H1 (cell line): ENCODE results near the gene MBIP. TPM values are rescaled to one million over a fixed set of nuclear protein-coding genes. Genes with fewer than 3 reads are reported as not detected.

Experiments used
- CTCF ChIA-PET: fragments of 300-600 bp; sonication (Branson Sonifier 250); formaldehyde crosslinking; loops from one replicate; lab custom pipeline; 2021; ENCODE audit not compliant: partially characterized antibody; lab: Charles Lee
- POLR2A ChIA-PET: fragments of 300-600 bp; sonication (Branson Sonifier 250); formaldehyde crosslinking; loops from one replicate; lab custom pipeline; 2021; ENCODE audit warnings: inconsistent platforms; ENCODE audit not compliant: partially characterized antibody; lab: Charles Lee
- DNase-seq, 2 experiments: peaks; one replicate each; pipeline versions ENCODE4 v3.0.0 to v3.0.0-alpha.2; 2010 to 2022; ENCODE audit warnings: low spot score in 2 of 2, low read depth in 1 of 2, mixed read lengths in 1 of 2
- FAIRE-seq: peaks from 2 replicates; lab custom pipeline; 2011; peaks lifted over from hg19 to GRCh38; lab: Jason Lieb, UNC
- H2AFZ ChIP-seq: 2 replicates; pipeline ENCODE4 v1.8.1; 2012; ENCODE audit warnings: low read length, inconsistent platforms
- H2AK5ac ChIP-seq: 2 replicates; pipeline ENCODE4 v1.6.1; 2013; ENCODE audit warnings: low read depth, low read length
- H2BK120ac ChIP-seq: replicated peaks from 2 replicates; pipeline ENCODE3; 2013; ENCODE audit warnings: low read depth, low read length, inconsistent platforms
- H2BK12ac ChIP-seq: 2 replicates; pipeline ENCODE4 v1.6.1; 2013; ENCODE audit warnings: low read depth, low read length
- H2BK15ac ChIP-seq: 2 replicates; pipeline ENCODE4 v1.6.1; 2013; ENCODE audit warnings: low read length
- H2BK20ac ChIP-seq: 2 replicates; pipeline ENCODE4 v1.6.1; 2013; ENCODE audit warnings: low read length
- H2BK5ac ChIP-seq: 2 replicates; pipeline ENCODE4 v1.6.1; 2013; ENCODE audit warnings: low read depth, low read length
- H3K14ac ChIP-seq: 2 replicates; pipeline ENCODE4 v1.6.1; 2013; ENCODE audit warnings: inconsistent platforms; ENCODE audit not compliant: insufficient read length
- H3K18ac ChIP-seq: 2 replicates; pipeline ENCODE4 v1.6.1; 2013; ENCODE audit warnings: low read length; ENCODE audit errors: extremely low read depth
- H3K23ac ChIP-seq: 2 replicates; pipeline ENCODE4 v1.6.1; 2013; ENCODE audit warnings: inconsistent platforms; ENCODE audit not compliant: insufficient read length
- H3K23me2 ChIP-seq: 2 replicates; pipeline ENCODE4 v1.6.1; 2013; ENCODE audit warnings: low read depth, low read length
- H3K27ac ChIP-seq: 2 replicates; pipeline ENCODE4 v1.6.1; 2011; ENCODE audit warnings: low read depth, low read length, inconsistent platforms
- H3K27me3 ChIP-seq, 4 experiments: replicated peaks in 1 of 4; 1 replicate in 1 of 4; 2 replicates in 3 of 4; pipeline versions ENCODE4 v1.6.1 to v1.8.1; 2011 to 2013; ENCODE audit warnings: low read length in 3 of 4, mild to moderate bottlenecking in 3 of 4, inconsistent platforms in 2 of 4, mixed read lengths in 2 of 4, moderate library complexity in 1 of 4; ENCODE audit not compliant: control insufficient read depth in 3 of 4, insufficient read depth in 3 of 4; ENCODE audit errors: extremely low read depth in 1 of 4
- H3K36me3 ChIP-seq, 4 experiments: 2 replicates each; pipeline versions ENCODE4 v1.6.1 to v1.8.1; 2011 to 2013; ENCODE audit warnings: mild to moderate bottlenecking in 4 of 4, low read length in 3 of 4, moderate library complexity in 2 of 4, control low read depth in 1 of 4, inconsistent platforms in 1 of 4; ENCODE audit not compliant: insufficient read depth in 4 of 4, control insufficient read depth in 2 of 4
- H3K4ac ChIP-seq: replicated peaks from 2 replicates; pipeline ENCODE3; 2013; ENCODE audit warnings: low read length, low read depth, mixed read lengths, inconsistent platforms; ENCODE audit not compliant: insufficient read length
- H3K4me1 ChIP-seq, 4 experiments: replicated peaks in 1 of 4; 1 replicate in 1 of 4; 2 replicates in 3 of 4; pipeline versions ENCODE4 v1.6.1 to v1.8.1; 2011 to 2013; ENCODE audit warnings: low read length in 3 of 4, inconsistent platforms in 2 of 4, mixed read lengths in 1 of 4; ENCODE audit not compliant: insufficient read depth in 4 of 4, control insufficient read depth in 3 of 4
- H3K4me2 ChIP-seq, 2 experiments: 2 replicates each; pipeline versions ENCODE4 v1.6.1 to v1.8.1; 2011 to 2013; ENCODE audit warnings: low read depth in 2 of 2, low read length in 2 of 2, control low read depth in 1 of 2, inconsistent platforms in 1 of 2, mild to moderate bottlenecking in 1 of 2; ENCODE audit not compliant: insufficient read depth in 1 of 2
- H3K4me3 ChIP-seq, 4 experiments: fragments of 200-600, 300-600 bp in 1 of 4; sonication (generic), shearing (Covaris generic), sonication (Bioruptor Twin) in 1 of 4; 2 replicates each; pipeline versions ENCODE4 v1.5.1 to v1.8.1; 2011 to 2016; ENCODE audit warnings: low read length in 4 of 4, low read depth in 3 of 4, control low read depth in 2 of 4, inconsistent platforms in 2 of 4, mild to moderate bottlenecking in 2 of 4, mixed read lengths in 1 of 4, moderate library complexity in 1 of 4; ENCODE audit not compliant: insufficient read depth in 2 of 4; ENCODE audit errors: extremely low read depth in 1 of 4
- H3K56ac ChIP-seq: replicated peaks from 2 replicates; pipeline ENCODE3; 2013; ENCODE audit warnings: low read depth, mild to moderate bottlenecking, mixed read lengths, low read length, inconsistent platforms; ENCODE audit not compliant: insufficient read length
- H3K79me1 ChIP-seq: 2 replicates; pipeline ENCODE4 v1.6.1; 2013; ENCODE audit warnings: low read depth, low read length, control low read depth
- H3K79me2 ChIP-seq, 2 experiments: 2 replicates each; pipeline versions ENCODE4 v1.6.1 to v1.8.1; 2012 to 2013; ENCODE audit warnings: low read length in 2 of 2, mild to moderate bottlenecking in 2 of 2, inconsistent platforms in 1 of 2; ENCODE audit not compliant: insufficient read depth in 2 of 2, control insufficient read depth in 1 of 2
- H3K9ac ChIP-seq, 4 experiments: replicated peaks in 1 of 4; 1 replicate in 1 of 4; 2 replicates in 3 of 4; pipeline versions ENCODE4 v1.6.1 to v1.8.1; 2011 to 2013; ENCODE audit warnings: low read depth in 3 of 4, low read length in 3 of 4, control low read depth in 2 of 4, mild to moderate bottlenecking in 2 of 4, moderate library complexity in 2 of 4, inconsistent platforms in 1 of 4; ENCODE audit errors: extremely low read depth in 1 of 4
- H3K9me3 ChIP-seq, 2 experiments: 2 replicates each; pipeline versions ENCODE4 v1.6.1 to v1.8.1; 2012 to 2013; ENCODE audit warnings: mild to moderate bottlenecking in 2 of 2, moderate library complexity in 2 of 2, control low read depth in 1 of 2, inconsistent platforms in 1 of 2, low read depth in 1 of 2, low read length in 1 of 2, mixed read lengths in 1 of 2; ENCODE audit not compliant: insufficient read depth in 2 of 2
- H4K20me1 ChIP-seq, 2 experiments: replicated peaks in 1 of 2; 2 replicates each; pipeline versions ENCODE3 to v1.8.1; 2011 to 2013; ENCODE audit warnings: inconsistent platforms in 2 of 2, low read length in 2 of 2, mild to moderate bottlenecking in 1 of 2; ENCODE audit not compliant: insufficient read depth in 2 of 2, control insufficient read depth in 1 of 2
- H4K5ac ChIP-seq: 2 replicates; pipeline ENCODE4 v1.6.1; 2013; ENCODE audit warnings: low read length, low read depth, mixed read lengths, inconsistent platforms; ENCODE audit not compliant: insufficient read length
- H4K8ac ChIP-seq: 2 replicates; pipeline ENCODE4 v1.8.0; 2013; ENCODE audit warnings: mild to moderate bottlenecking, moderate library complexity, low read length, inconsistent platforms; ENCODE audit not compliant: insufficient read depth; ENCODE audit errors: extremely low read depth
- H4K91ac ChIP-seq: replicated peaks from 2 replicates; pipeline ENCODE3; 2013; ENCODE audit warnings: low read length, mixed read lengths, inconsistent platforms; ENCODE audit not compliant: insufficient read length
- EP300 ChIP-seq, 2 experiments: IDR thresholded peaks; 1 replicate in 1 of 2; 2 replicates in 1 of 2; pipeline ENCODE4 v1.6.1; 2011 to 2012; ENCODE audit warnings: low read depth in 2 of 2, low read length in 2 of 2, mild to moderate bottlenecking in 2 of 2, borderline replicate concordance in 1 of 2, inconsistent platforms in 1 of 2, moderate library complexity in 1 of 2
- RFX5 ChIP-seq: IDR thresholded peaks from 2 replicates; pipeline ENCODE4 v1.6.1; 2011; ENCODE audit warnings: low read depth, low read length, improper control_type of control experiment, borderline replicate concordance
- WGBS, 2 experiments: shearing (Covaris generic) in 1 of 2; methylation state at CpG; one replicate each; pipeline versions ENCODE4 v1.1.6 to v1.1.7; 2013 to 2015; ENCODE audit warnings: low lambda C conversion rate in 2 of 2, mixed read lengths in 2 of 2, inconsistent platforms in 1 of 2, low coverage in 1 of 2, missing lambda C conversion rate in 1 of 2; ENCODE audit not compliant: insufficient replicate concordance in 2 of 2, insufficient coverage in 1 of 2, insufficient read length in 1 of 2; ENCODE audit errors: extremely low coverage in 1 of 2, missing lambda C conversion rate in 1 of 2; 5-methylcytosine and 5-hydroxymethylcytosine counted together
- polyA plus RNA-seq, 7 experiments: library from polyadenylated mRNA; depleted of rRNA in 3 of 7; stranded (reverse) in 5 of 7; unstranded in 2 of 7; fragments of >200 nt in 5 of 7; fragments of 200-250 nt in 2 of 7; gene quantifications; 1 replicate in 5 of 7; 2 replicates in 1 of 7; 4 replicates in 1 of 7; pipeline versions ENCODE4 v1.2.1 to v1.2.3, GENCODE V29; 2011 to 2013; ENCODE audit warnings: missing spikeins in 2 of 7, mixed read lengths in 2 of 7
- total RNA-seq: library from RNA; stranded (reverse); fragmentation: NEBNext Ultra II Directional; extraction: Animal tissue kit (Norgen Biotek cat#: 25700); gene quantifications from 2 replicates; pipeline ENCODE4 v1.2.1, GENCODE V29; 2021
- TF ChIP-seq, protein P1 (sequence below): IDR thresholded peaks from 2 replicates; pipeline ENCODE4 v1.6.1; 2012; ENCODE audit warnings: low read length, inconsistent platforms

The MBIP gene
- total and polyA plus RNA-seq, 2 of the 8 experiments (the other 6 are each of a cell fraction or from before 2014, with no cell fraction given) = 15.0 to 27.4 TPM

DNA sequence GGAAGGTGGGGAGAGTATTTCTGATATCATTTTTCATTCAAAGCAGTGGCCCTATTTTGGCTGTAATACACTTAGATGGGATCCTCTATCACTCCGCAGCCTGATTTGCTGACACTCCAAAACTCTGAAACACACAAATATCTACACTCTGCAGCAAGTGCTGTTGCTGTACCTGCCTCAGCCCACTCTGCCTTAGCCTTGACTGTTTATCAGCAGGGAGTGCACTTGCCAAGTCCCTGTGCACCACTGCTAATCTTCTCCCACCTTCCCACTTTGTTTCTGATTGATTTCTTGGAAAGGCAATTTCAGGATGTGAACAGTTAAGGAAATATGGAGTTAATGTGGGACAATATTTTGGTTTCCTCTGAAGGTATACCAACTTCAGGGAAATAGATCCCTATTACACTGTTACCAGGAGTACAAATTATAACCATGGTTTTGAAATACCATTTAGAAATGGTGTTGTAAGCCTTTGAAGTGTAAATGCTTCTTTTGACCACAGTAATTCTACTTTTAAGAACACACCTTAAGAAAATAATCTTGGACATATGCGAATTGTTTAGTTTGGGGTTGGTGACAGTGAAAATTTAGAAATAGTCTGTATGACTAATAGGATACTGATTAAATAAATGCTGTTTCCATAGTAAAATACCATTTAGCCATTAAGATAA is 59.3 kb downstream of the MBIP start:
- Histone ChIP-seq H3K23ac (no peak overlapping the region), H4K5ac (no peak overlapping the region), H3K18ac (no peak overlapping the region), H3K27ac (no peak overlapping the region), H3K36me3 (no peaks in the 10 kb centered on the region), H3K4me1 (no peaks in the 10 kb centered on the region), H2BK15ac (no peak overlapping the region), H2BK20ac (no peak overlapping the region), H3K23me2 (no peaks in the 10 kb centered on the region), H2BK5ac (no peak overlapping the region), H3K14ac (no peak overlapping the region), H2AK5ac (no peak overlapping the region), H4K91ac (no peak overlapping the region), H4K8ac (no peak overlapping the region), H3K27me3 (no peaks in the 10 kb centered on the region), H3K9me3 (no peaks in the 10 kb centered on the region), H3K9ac (no peak overlapping the region), H3K56ac (no peak overlapping the region), H2BK120ac (no peak overlapping the region), H4K20me1 (no peaks in the 10 kb centered on the region), H3K79me1 (no peaks in the 10 kb centered on the region), H2BK12ac (no peak overlapping the region), H3K4me3 (no peak overlapping the region), H3K79me2 (no peaks in the 10 kb centered on the region), H3K4ac (no peak overlapping the region), H3K4me2 (no peak overlapping the region), H2AFZ (no peak overlapping the region)
- CTCF ChIA-PET = interaction anchor here (0.7 to 1.6 kb wide), 3 partner anchors 15 to 190 kb away, joined by 3 to 4 read pairs (median 4); no protein-coding TSS in a partner anchor
- WGBS, 2 experiments = 92% methylated on average over 2 of the region's 2 CpGs; no CpG with 5 or more reads in 1 of the 2 experiments
- FAIRE-seq (no peak), DNase-seq (no peak)
- POLR2A ChIA-PET = interaction anchor here (1.5 kb wide), 1 partner anchor 8 kb away, joined by 5 read pairs; no protein-coding TSS in a partner anchor
- no peak for TF ChIP-seq RFX5
- TF ChIP-seq, protein P1, sequence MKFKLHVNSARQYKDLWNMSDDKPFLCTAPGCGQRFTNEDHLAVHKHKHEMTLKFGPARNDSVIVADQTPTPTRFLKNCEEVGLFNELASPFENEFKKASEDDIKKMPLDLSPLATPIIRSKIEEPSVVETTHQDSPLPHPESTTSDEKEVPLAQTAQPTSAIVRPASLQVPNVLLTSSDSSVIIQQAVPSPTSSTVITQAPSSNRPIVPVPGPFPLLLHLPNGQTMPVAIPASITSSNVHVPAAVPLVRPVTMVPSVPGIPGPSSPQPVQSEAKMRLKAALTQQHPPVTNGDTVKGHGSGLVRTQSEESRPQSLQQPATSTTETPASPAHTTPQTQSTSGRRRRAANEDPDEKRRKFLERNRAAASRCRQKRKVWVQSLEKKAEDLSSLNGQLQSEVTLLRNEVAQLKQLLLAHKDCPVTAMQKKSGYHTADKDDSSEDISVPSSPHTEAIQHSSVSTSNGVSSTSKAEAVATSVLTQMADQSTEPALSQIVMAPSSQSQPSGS = no peak
- no peak for TF ChIP-seq EP300 (IDR thresholded peaks at IDR 0.05; ENCODE audit: borderline replicate concordance in 1 of 2, low read depth in 2 of 2, low read length in 2 of 2)
